Measurements from ENCODE around the gene TEX19.
"Not testable (repeated sequence)": the region's sequence is repeated elsewhere in the genome, so short reads cannot be mapped to it uniquely, and the experiment has no call there.

GRCh38 chr17:82377294-82377693 lies 18.2 kb downstream of the TEX19 start:
- TF ChIP-seq L3MBTL2 (conservative IDR thresholded peaks at IDR 0.05); FOXK2 (IDR thresholded peaks at IDR 0.05): not testable (repeated sequence)

Measured in HEK293T (cell line).